Stimulated activated CD8-positive, alpha-beta memory T cell treated with anti-CD3 and anti-CD28 coated beads, Interleukin-2, amount 100 ng/mL, for 48 hours (primary cell): ENCODE data around the gene KRTAP10-7.
"Not testable (repeated sequence)": the region's sequence is repeated elsewhere in the genome, so short reads cannot be mapped to it uniquely, and the experiment has no call there.

Experiments used
- DNase-seq, 2 donors: peaks; one replicate each; pipeline ENCODE4 v3.0.0-alpha.2; 2020; ENCODE audit warnings: low read depth in 2 of 2

The KRTAP10-7 gene

GRCh38 chr21:44600118-44600978 lies at the start of gene KRTAP10-7:
TSS of gene KRTAP10-7 (plus strand) at chr21:44600597. CDS start at chr21:44600622, 25 bp downstream.
- not testable (repeated sequence) for DNase-seq

- DNase-seq, result no peak
Measured at GRCh38 chr21:44550807-44551206, 49.6 kb upstream of the KRTAP10-7 start.

- no peak for DNase-seq
Measured at GRCh38 chr21:44551340-44551961, 48.9 kb upstream of the KRTAP10-7 start, which contains the start of gene KRTAP10-2. TSS of gene KRTAP10-2 (minus strand) at chr21:44551505. CDS start at chr21:44551458, 47 bp downstream.

- DNase-seq, result no peak
Measured at GRCh38 chr21:44552136-44552535, 48.3 kb upstream of the KRTAP10-7 start.

- no peak for DNase-seq
Measured at GRCh38 chr21:44552681-44553080, 47.7 kb upstream of the KRTAP10-7 start.

GRCh38 chr21:44555200-44555875 lies 45.1 kb upstream of the KRTAP10-7 start:
- no peak for DNase-seq

GRCh38 chr21:44556879-44557278 lies 43.5 kb upstream of the KRTAP10-7 start:
- DNase-seq, result no peak

GRCh38 chr21:44557491-44558328 lies 42.7 kb upstream of the KRTAP10-7 start:
- DNase-seq, result no peak

GRCh38 chr21:44558329-44558675 lies 42.1 kb upstream of the KRTAP10-7 start:
- not testable (repeated sequence) for DNase-seq

GRCh38 chr21:44558695-44559094 lies 41.7 kb upstream of the KRTAP10-7 start, which contains the start of gene KRTAP10-3:
TSS of gene KRTAP10-3 (minus strand) at chr21:44558795. CDS start at chr21:44558715, 80 bp downstream.
- no peak for DNase-seq

GRCh38 chr21:44564099-44564498 lies 36.3 kb upstream of the KRTAP10-7 start:
- no peak for DNase-seq

- no peak for DNase-seq
Measured at GRCh38 chr21:44564886-44565598, 35.4 kb upstream of the KRTAP10-7 start.

GRCh38 chr21:44566403-44566802 lies 34.0 kb upstream of the KRTAP10-7 start:
- no peak for DNase-seq

GRCh38 chr21:44567481-44568171 lies 32.8 kb upstream of the KRTAP10-7 start:
- DNase-seq, result no peak

- DNase-seq, result no peak
Measured at GRCh38 chr21:44568261-44568660, 32.1 kb upstream of the KRTAP10-7 start.

- DNase-seq, result no peak
Measured at GRCh38 chr21:44568667-44569556, 31.5 kb upstream of the KRTAP10-7 start.

GRCh38 chr21:44569861-44570517 lies 30.4 kb upstream of the KRTAP10-7 start:
- DNase-seq, result no peak

- DNase-seq, result no peak
Measured at GRCh38 chr21:44571296-44571695, 29.1 kb upstream of the KRTAP10-7 start.
